Fibroblast of gingiva (primary cell): ENCODE results near the gene PDPR.
A peak's percentile ranks its signal among the peaks of the same experiment; 100 is the strongest.
"Not testable (repeated sequence)": the region's sequence is repeated elsewhere in the genome, so short reads cannot be mapped to it uniquely, and the experiment has no call there.

Source experiments
- DNase-seq: peaks from one replicate; pipeline ENCODE4 v3.0.0-alpha.2; 2011; ENCODE audit warnings: low read depth

Gene PDPR

GRCh38 chr16:70162041-70162451 lies 47.9 kb downstream of the PDPR start:
- DNase-seq = peak; percentile 36

DNA sequence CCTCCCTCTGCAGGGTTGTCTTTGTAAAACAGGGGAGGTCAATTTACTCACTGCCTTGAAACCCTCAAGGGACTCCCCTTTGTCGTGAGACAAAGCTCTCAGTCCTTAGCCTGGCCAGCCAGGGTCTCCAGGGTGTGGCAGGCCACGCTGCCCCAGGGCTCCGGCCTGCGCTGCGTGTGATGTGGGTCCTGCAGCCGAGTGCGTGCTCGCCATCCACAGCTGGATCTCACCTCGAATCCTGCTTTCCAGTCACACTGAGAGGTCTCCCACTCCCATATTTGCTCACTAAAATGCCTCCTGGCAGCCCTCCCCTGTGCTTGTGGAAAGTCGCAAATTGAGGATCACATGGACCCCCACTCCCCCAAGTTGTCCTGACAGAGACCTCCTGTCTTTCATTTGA lies 49.5 kb downstream of the PDPR start:
- DNase-seq = no peak

DNA sequence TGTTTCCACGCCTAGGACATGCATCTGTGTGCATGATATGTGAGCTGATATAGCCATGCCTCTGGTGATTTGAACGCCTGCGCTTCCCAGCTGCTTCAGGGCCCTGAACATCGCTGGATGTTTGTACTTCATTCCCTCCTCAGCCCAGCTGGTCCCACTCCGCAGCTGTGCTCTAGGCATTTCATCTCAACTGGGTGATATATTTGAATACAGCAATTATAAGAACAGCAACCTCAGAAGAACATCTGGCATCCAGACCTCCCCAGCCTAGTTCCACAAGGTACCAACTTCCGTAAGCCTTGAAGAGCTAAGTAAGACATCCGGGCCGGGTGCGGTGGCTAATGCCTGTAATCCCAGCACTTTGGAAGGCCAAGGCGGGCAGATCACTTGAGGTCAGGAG lies 52.6 kb downstream of the PDPR start:
- DNase-seq = not testable (repeated sequence)

DNA sequence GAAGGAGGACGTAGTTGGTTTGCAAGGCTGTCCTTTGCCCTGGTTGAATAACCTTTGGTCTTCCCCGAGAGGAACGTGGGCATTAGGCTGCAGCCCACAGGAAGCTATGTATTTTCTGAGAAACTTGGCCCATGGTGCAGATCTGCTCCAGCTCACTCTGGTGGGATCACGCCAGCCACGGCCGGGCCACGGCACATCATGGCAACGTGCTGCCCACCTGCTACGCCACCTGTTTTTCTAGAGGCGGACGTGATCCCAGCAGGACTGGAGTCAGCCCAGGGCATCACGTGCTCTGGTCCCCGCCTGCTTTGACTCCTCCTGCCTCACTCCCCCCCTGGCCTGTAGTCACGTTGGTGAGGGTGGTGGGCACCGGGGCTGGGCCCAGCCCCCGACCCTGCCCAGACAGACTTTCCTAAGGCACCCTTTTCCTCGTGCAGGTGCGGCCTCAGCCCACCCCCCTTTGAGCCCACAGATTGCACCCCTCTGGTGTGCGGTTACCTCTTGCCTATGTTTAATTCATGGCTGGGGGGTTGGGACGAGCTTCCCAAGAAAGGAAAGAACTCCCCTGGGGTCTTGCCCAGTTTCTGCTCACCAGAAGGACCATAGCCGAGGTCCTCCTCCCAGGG lies 59.2 kb downstream of the PDPR start, which contains the start of gene CLEC18C:
Gene CLEC18C (plus strand): TSS at position 576 of the 626 bp plus-strand sequence. CDS start 492 bp downstream, outside the sequence.
- DNase-seq = not testable (repeated sequence)

GRCh38 chr16:70173916-70174315 lies 59.8 kb downstream of the PDPR start:
- DNase-seq = not testable (repeated sequence)

GRCh38 chr16:70174387-70174932 lies 60.3 kb downstream of the PDPR start:
- DNase-seq = not testable (repeated sequence)

- DNase-seq = not testable (repeated sequence)
Measured at GRCh38 chr16:70187858-70188607, 73.9 kb downstream of the PDPR start.

DNA sequence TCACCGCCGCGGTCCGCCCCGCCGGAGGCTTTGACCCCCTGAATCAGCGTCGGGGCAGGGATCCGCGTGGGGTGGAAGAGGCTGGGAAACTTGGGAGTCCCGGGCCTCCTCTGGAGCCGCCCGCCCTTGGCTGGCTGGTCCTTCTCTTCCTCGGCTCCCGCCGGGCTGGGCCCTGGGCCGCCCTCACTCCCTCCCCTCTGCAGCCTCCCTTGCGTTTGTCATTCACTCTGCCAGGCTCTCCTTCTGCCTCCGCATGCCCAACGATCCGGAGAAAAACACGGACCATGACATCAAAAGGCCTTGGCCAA lies 74.4 kb downstream of the PDPR start:
- not testable (repeated sequence) for DNase-seq

DNA sequence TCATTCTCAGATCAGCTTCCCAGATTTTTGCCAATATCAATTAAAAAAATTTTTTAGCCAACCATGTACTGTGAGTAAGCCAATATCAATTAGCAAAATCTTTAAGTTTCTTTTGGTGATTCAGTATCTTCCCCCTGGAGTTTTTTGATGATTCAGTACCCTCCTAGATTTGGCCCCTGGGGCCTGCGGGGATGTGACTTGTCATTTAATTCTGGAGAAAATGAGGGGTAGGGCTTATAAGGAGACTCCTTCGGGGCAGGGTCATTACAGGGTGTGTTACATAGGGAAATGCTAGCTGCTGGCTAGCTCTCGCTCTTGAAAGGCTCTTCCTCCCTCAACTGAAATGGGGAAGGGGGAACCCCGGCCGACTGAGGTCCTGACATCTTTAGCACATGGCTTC lies 76.4 kb downstream of the PDPR start:
- DNase-seq = not testable (repeated sequence)

DNA sequence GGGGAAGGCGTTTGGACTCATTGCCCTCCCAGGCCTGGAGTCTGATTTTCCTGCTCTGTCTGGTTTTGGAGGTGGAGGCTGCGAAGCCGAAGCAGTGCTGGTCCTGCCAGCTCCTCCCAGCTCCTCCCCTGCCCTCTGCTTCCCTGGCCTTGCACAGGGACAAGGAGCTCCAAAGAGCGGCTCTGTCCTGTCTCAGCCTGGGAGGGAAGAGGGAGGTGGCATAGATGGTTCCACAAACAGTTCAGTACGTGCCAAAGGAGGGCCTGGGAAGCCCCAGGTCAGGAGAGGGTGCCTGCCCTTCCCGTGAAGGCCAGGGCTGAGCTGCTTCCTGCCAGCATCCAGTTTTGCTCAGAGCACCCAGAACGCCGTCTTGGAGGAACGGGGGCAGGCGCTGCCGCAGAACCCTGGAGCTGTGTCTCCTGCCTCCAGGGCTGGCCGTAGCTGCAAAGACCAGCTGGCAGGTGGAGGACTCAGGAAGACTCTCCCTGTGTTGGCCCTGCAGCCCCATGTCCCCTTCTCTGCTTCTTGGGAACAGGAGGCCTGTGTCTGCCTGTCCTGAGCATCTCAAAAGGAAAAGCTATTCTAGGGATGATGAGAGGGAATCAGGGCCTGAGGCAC lies 82.7 kb downstream of the PDPR start:
- not testable (repeated sequence) for DNase-seq

GRCh38 chr16:70197611-70198010 lies 83.5 kb downstream of the PDPR start:
- DNase-seq = not testable (repeated sequence)

DNA sequence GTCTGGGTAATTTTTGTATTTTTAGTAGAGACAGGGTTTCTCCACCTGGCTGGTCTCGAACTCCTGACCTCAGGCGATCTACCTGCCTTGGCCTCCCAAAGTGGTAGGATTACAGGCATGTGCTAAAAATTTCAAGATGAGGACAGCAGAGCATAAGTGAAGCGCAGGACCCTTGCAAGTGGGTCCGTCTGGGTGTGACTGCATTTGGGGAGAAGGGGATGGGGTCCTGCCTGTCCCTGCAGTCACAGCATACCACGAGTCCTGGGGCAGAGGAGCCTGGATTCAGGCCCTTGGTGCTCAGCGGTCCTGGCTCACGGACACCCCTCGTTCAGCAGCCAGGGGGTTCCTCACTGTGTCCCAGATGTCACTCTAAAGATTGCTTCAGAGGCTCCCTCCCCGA lies 84.1 kb downstream of the PDPR start:
- not testable (repeated sequence) for DNase-seq

GRCh38 chr16:70198666-70199065 lies 84.5 kb downstream of the PDPR start:
- not testable (repeated sequence) for DNase-seq

- DNase-seq = not testable (repeated sequence)
Measured at GRCh38 chr16:70199170-70199569, 85.0 kb downstream of the PDPR start.

GRCh38 chr16:70200063-70200462 lies 85.9 kb downstream of the PDPR start:
- not testable (repeated sequence) for DNase-seq

- DNase-seq = peak; percentile 27
Measured at GRCh38 chr16:70203508-70203907, 89.4 kb downstream of the PDPR start.

DNA sequence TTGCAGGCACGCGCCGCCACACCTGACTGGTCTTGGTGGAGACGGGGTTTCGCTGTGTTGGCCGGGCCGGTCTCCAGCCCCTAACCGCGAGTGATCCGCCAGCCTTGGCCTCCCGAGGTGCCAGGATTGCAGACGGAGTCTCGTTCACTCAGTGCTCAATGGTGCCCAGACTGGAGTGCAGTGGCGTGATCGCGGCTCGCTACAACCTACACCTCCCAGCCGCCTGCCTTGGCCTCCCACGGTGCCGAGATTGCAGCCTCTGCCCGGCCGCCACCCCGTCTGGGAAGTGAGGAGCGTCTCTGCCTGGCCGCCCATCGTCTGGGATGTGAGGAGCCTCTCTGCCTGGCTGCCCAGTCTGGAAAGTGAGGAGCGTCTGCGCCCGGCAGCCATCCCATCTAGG lies 89.9 kb downstream of the PDPR start:
- not testable (repeated sequence) for DNase-seq

- DNase-seq = not testable (repeated sequence)
Measured at GRCh38 chr16:70204668-70205405, 90.7 kb downstream of the PDPR start.

DNA sequence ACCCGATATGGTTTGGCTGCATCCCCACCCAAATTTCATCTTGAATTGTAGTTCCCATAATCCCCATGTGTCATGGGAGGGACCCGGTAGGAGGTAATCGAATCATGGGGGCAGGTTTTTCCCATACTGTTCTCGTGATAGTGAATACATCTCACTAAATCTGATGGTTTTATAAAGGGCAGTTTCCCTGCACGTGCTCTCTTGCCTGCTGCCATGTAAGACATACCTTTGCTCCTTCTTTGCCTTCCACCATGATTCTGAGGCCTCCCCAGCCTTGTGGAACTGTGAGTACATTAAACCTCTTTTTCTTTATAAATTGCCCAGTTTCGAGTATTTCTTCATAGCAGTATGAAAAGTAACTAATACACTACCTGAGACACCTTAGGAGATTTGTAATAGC lies 92.2 kb downstream of the PDPR start:
- not testable (repeated sequence) for DNase-seq
